Gastroesophageal sphincter (tissue), 3 donors: ENCODE measurements around the gene HTR5A.

Experiments used
- CTCF ChIP-seq, 4 experiments: fragments of 200-600 bp in 2 of 4; fragments of 450-650 bp in 2 of 4; sonication (generic) in 1 of 4; IDR thresholded peaks; one replicate each; pipeline ENCODE4 v1.5.1; 2017 to 2019; ENCODE audit warnings: antibody characterized with exemption in 4 of 4, mild to moderate bottlenecking in 2 of 4, moderate library complexity in 2 of 4
- EP300 ChIP-seq: sonication (generic); formaldehyde crosslinking; IDR thresholded peaks from one replicate; pipeline ENCODE4 v1.6.1; 2017; ENCODE audit warnings: antibody characterized with exemption, mild to moderate bottlenecking
- POLR2A ChIP-seq, 2 donors: fragments of 450-650 bp; IDR thresholded peaks; one replicate each; pipeline ENCODE4 v1.6.1; 2017; ENCODE audit warnings: antibody characterized with exemption in 2 of 2, mild to moderate bottlenecking in 2 of 2, moderate library complexity in 1 of 2
- POLR2AphosphoS5 ChIP-seq: sonication (generic); formaldehyde crosslinking; IDR thresholded peaks from one replicate; pipeline ENCODE4 v1.6.1; 2017; ENCODE audit warnings: antibody characterized with exemption

GRCh38 chr7:155122831-155123230 is 52.7 kb downstream of the HTR5A start:
- TF ChIP-seq EP300: no peak
- no peak for TF ChIP-seq CTCF (IDR thresholded peaks at IDR 0.05)
- TF ChIP-seq POLR2AphosphoS5: no peak
- no peak for TF ChIP-seq POLR2A (IDR thresholded peaks at IDR 0.05)
